ENCODE data around the gene NPM1.
"Not testable (repeated sequence)": the region's sequence is repeated elsewhere in the genome, so short reads cannot be mapped to it uniquely, and the experiment has no call there.

The NPM1 gene

GRCh38 chr5:171386006-171386671 is 1.5 kb upstream of the NPM1 start:
- DNase-seq (ENCODE audit: low read depth): no peak

DNA sequence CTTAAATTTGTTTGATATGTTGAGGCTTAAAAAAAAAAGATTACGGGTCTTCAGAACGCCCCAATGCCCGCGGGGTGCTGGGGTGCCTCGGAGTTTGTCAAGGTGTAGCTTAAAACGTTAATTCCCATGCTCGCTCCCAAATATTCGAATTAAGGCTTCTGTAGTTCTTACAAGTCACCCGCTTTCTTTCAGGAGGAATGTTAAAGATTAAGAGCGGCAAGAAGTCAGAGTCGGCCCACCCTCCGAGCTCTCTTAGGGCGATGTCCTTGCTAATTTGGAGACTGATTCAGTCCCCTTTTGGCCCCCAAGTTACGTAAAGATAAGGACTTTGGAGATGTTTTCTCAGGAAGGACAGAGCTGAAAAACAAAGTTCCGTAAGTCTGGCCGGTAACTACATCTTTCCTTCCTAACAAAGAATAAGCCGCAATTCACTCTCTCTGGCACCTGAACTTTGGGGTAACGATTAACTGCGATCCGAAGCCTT is 746 bp upstream of the NPM1 start:
- no peak for DNase-seq (ENCODE audit: low read depth)

DNA sequence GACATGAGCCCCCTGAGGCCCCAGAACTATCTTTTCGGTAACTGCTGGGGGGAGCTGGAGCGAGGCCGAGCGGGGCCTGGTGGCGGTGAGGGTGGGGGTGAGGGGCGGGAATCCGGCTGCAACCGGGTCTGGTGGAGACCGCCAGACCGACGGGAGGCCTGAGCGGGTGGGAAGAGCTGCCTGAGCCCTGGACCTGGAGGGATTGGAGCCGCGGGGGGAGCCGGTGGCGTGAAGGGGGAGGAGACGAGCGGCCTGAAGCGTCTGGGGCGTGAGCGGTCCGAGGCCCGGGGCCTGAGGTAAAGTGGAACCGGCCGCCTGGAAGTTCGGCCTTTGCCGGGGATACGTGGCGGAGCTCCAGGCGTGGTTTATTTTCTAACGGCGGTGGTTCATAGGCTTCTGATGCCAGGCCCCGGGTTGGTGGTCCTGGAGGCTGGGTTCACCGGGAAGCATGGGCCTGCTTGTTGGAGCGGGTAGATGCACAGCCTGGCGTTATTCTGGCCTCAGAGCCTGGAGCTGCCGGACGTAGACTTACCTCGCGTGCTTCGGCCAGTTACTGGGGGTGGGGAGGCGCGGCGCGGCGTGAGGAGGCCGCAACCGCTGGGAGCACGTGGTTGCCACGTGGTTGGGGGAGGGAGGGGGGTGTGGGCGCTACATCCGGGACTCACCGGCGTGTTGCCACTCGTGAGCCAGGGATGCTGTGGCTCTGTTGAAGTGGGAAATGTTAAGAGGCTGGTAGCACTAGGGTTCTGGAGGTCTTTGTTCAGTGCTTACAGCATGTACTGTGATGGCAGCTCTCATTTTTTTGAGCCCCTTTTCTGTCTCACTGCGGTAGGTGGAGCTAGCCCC is 544 bp downstream of the NPM1 start:
- DNase-seq (ENCODE audit: low read depth): peak; percentile 67

DNA sequence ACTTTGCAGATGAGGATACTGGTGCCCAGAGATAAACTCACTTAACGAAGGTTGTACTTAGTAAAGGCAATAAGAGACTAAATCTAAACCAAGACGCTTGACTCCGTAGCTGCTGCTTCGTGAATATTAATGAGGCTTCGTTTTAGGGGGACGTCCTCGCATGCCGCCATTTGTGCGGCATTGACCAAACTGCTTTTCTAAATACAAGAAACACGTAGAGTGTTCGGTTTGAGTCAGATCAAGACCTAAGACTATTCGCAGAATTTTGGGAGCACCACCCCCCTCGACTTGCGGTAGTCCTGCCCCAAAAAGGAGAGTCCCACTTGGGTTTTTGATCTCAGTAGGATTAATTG is 1.1 kb downstream of the NPM1 start:
- no peak for DNase-seq (ENCODE audit: low read depth)

DNA sequence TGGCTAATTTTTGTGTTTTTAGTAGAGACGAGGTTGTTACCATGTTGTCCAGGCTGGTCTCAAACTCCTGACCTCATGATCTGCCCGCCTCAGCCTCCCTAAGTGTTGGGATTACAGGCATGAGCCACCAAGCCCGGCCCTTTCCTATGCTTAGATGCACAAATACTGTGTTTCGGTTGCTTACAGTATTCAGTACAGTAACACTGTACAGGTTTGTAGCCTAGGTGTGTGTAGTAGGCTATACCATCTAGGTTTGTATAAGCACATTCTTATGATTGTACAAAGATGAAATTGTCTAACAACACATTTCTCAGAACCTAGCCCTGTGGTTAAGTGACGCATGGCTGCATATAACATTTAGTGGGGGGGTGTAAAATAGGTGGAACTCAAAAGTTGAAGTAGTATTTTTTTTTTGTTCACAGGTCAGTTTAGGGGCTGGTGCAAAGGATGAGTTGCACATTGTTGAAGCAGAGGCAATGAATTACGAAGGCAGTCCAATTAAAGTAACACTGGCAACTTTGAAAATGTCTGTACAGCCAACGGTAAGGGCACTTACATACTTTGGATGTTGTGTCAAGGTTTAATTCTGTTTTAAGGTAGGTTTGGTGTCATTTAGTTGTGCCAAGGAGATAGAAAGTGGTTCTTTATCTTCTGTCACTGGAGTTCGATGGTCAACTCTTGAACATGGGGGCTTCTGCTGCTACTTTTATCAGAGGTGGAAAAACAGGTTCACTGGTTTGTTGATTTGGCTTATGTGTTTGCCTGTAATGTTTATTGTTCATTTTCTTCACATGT is 3.4 kb downstream of the NPM1 start:
- DNase-seq (ENCODE audit: low read depth): no peak

DNA sequence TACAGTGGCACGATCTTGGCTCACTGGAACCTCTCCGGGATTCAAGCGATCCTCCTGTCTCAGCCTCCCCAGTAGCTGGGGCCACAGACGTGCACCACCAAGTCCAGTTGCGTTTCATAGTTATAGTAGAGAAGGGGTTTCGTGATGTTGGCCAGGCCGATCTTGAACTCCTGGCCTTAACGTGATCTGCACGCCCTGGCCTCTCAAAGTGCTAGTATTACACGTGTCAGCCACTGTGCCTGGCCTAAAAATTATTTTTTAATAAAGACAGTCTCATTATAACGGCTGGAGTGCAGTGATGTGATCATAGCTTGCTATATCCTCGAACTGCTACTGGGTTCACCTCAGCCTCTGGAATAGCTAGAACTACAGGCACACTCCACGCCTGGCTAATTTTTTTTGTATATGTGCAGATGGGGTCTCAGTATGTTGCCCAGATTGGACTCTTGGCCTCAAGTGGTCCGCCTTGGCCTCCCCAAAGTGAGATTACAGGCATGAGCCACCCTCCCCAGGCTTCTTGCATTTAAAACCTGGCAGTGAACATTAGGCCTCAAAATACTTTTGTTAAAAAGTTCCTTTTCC is 4.4 kb downstream of the NPM1 start:
- DNase-seq (ENCODE audit: low read depth): no peak

DNA sequence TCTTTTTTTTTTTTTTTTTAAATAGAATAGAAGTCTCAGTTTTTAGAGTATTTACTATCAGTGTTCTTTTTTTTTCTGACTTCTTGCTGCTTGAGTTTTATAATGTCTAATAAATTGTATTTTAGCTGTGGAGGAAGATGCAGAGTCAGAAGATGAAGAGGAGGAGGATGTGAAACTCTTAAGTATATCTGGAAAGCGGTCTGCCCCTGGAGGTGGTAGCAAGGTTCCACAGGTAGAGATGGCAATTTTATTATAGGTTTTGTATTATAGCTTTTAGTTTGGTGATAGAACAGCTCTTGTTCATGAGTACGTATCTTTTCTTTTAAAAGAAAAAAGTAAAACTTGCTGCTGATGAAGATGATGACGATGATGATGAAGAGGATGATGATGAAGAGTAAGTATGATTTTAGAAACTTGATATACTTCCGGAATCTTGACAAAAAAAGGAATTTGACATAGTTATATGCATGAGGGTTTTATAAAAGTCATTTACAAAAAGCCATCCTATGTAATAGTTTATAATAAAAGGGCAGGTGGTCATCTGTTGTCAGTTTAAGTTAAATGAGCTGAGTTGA is 5.0 kb downstream of the NPM1 start:
- DNase-seq (ENCODE audit: low read depth): no peak

- no peak for DNase-seq (ENCODE audit: low read depth)
Measured at GRCh38 chr5:171395042-171395441, 7.4 kb downstream of the NPM1 start.

DNA sequence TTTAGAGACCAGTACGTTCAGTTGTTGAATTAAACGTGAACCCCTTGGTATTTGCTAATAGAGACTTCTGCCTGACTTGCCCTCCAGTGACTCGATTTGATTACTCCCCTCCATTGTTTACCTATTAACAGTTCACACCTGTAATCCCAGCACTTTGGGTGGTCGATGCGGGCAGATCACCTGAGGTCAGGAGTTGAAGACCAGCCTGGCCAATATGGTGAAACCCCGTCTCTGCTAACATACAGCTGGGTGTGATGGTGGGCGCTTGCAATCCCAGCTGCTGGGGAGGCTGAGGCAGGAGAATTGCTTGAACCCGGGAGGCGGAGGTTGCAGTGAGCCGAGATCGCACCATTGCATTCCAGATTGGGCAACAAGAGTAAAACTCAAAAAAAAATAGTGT is 8.9 kb downstream of the NPM1 start:
- DNase-seq (ENCODE audit: low read depth): not testable (repeated sequence)

GRCh38 chr5:171397190-171397589 is 9.5 kb downstream of the NPM1 start:
- DNase-seq (ENCODE audit: low read depth): no peak

GRCh38 chr5:171397599-171397998 is 9.9 kb downstream of the NPM1 start:
- no peak for DNase-seq (ENCODE audit: low read depth)

- DNase-seq (ENCODE audit: low read depth): not testable (repeated sequence)
Measured at GRCh38 chr5:171398660-171399059, 11.0 kb downstream of the NPM1 start.

- DNase-seq (ENCODE audit: low read depth): no peak
Measured at GRCh38 chr5:171400169-171400568, 12.5 kb downstream of the NPM1 start.

- DNase-seq (ENCODE audit: low read depth): no peak
Measured at GRCh38 chr5:171401167-171401947, 13.7 kb downstream of the NPM1 start.

DNA sequence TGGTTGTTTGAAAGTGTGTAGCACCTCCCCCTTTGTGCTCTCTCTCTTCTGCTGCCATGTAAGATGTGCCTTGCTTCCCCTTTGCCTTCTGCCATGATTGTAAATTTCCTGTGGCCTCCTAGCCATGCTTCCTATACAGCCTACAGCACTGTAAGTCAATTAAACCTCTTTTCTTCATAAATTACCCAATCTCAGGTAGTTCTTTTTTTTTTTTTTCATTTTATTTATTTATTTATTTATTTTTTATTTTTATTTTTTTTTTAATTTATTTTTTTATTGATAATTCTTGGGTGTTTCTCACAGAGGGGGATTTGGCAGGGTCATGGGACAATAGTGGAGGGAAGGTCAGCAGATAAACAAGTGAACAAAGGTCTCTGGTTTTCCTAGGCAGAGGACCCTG is 15.1 kb downstream of the NPM1 start:
- not testable (repeated sequence) for DNase-seq (ENCODE audit: low read depth)

DNA sequence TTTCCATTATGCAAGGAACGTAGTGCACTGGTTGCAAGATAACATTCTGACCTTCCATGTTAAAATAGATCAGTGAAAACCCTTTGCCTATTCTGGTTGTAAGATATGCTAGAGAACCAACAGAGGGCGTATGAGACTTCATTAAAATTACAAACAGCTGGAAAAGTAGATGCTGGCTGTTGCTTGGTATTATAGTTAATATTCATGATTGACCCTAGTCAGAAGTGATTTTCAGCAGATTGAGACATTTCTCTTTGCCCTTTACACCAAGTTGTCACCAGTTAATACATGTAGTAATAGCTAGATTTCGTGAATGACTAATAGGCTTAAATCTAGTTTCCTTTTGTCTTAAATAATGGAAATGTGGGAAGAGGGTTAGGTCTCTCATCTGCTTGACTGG is 18.0 kb downstream of the NPM1 start:
- DNase-seq (ENCODE audit: low read depth): no peak

GRCh38 chr5:171407234-171407633 is 19.6 kb downstream of the NPM1 start:
- no peak for DNase-seq (ENCODE audit: low read depth)

- no peak for DNase-seq (ENCODE audit: low read depth)
Measured at GRCh38 chr5:171409164-171410136, 21.8 kb downstream of the NPM1 start.

- DNase-seq (ENCODE audit: low read depth): no peak
Measured at GRCh38 chr5:171410181-171410580, 22.5 kb downstream of the NPM1 start.

DNA sequence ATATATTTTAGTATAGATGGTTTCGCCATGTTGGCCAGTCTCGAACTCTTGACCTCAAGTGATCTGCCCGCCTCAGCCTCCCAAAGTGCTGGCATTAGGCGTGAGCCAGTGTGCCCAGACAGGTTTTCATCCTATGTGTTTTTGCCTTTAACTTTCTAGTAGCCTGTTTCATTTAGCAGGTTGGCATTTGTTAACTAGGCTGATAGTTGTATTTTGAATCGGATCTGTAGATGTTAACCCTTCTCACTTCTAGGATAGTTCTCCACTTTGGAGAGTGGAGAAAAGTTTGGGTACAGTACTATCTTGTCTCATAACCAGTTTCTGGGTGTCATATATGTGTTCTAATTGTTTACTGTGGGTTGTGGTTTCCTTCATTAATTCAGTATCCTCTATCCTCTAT is 24.5 kb downstream of the NPM1 start:
- no peak for DNase-seq (ENCODE audit: low read depth)
